SU-DHL-6 (cell line): ENCODE data around the gene PHF14.

Experiments used
- H2AFZ ChIP-seq: fragments of 200-600 bp; sonication (generic); 2 replicates; pipeline ENCODE4 v1.6.1; 2014; ENCODE audit warnings: low read depth, mild to moderate bottlenecking, moderate library complexity, mixed read lengths, antibody characterized with exemption, low read length; ENCODE audit not compliant: severe bottlenecking
- H3F3A ChIP-seq: fragments of 200-600 bp; shearing (Covaris generic); 2 replicates; pipeline ENCODE4 v1.6.0; 2016; ENCODE audit warnings: antibody characterized with exemption, mild to moderate bottlenecking; ENCODE audit not compliant: insufficient read depth
- H3K27ac ChIP-seq: fragments of 200-600 bp; sonication (generic); 2 replicates; pipeline ENCODE4 v1.5.1; 2016; ENCODE audit warnings: low read depth, mild to moderate bottlenecking, low read length, moderate library complexity, mixed read lengths
- H3K27me3 ChIP-seq: fragments of 200-600 bp; sonication (generic), shearing (Covaris generic); 2 replicates; pipeline ENCODE4 v1.6.0; 2014; ENCODE audit warnings: mild to moderate bottlenecking, low read length
- H3K36me3 ChIP-seq: fragments of 200-600 bp; sonication (generic); 2 replicates; pipeline ENCODE4 v1.6.1; 2014; ENCODE audit warnings: mild to moderate bottlenecking, low read length, mixed read lengths
- H3K4me2 ChIP-seq: fragments of 300-600, 200-600 bp; shearing (Covaris generic), sonication (generic); 2 replicates; pipeline ENCODE4 v1.6.0; 2014; ENCODE audit warnings: low read length, low read depth, mild to moderate bottlenecking; ENCODE audit not compliant: poor library complexity, severe bottlenecking
- H3K4me3 ChIP-seq: fragments of 200-600 bp; sonication (generic); 2 replicates; pipeline ENCODE4 v1.5.1; 2014; ENCODE audit warnings: antibody characterized with exemption, low read length, mild to moderate bottlenecking, mixed read lengths; ENCODE audit not compliant: insufficient read depth, poor library complexity, severe bottlenecking
- H3K79me2 ChIP-seq: fragments of 200-600 bp; sonication (generic); 2 replicates; pipeline ENCODE4 v1.6.1; 2014; ENCODE audit warnings: mild to moderate bottlenecking, low read length, moderate library complexity; ENCODE audit not compliant: insufficient read depth
- H3K9ac ChIP-seq: fragments of 200-600 bp; sonication (generic); 2 replicates; pipeline ENCODE4 v1.7.0; 2014; ENCODE audit warnings: mild to moderate bottlenecking, low read length
- H3K9me2 ChIP-seq: fragments of 200-600 bp; sonication (generic); replicated peaks from 2 replicates; pipeline ENCODE4 v1.6.1; 2014; ENCODE audit warnings: low read length; ENCODE audit not compliant: insufficient read depth
- H3K9me3 ChIP-seq: fragments of 200-600 bp; sonication (generic); 2 replicates; pipeline ENCODE4 v1.6.1; 2014; ENCODE audit warnings: low read length, mixed read lengths; ENCODE audit not compliant: insufficient read depth
- H4K20me1 ChIP-seq: fragments of 200-600 bp; sonication (generic); 2 replicates; pipeline ENCODE4 v1.6.1; 2014; ENCODE audit warnings: low read depth, mild to moderate bottlenecking, antibody characterized with exemption, low read length, moderate library complexity, mixed read lengths
- EZH2phosphoT487 ChIP-seq: fragments of 200-600 bp; sonication (generic), shearing (Covaris generic); conservative IDR thresholded peaks from 2 replicates; pipeline ENCODE4 v1.6.1; 2018; ENCODE audit warnings: mild to moderate bottlenecking, antibody characterized with exemption, low read length, moderate library complexity, mixed read lengths
- TF ChIP-seq, protein P1 (sequence below): fragments of 200-600 bp; sonication (generic); IDR thresholded peaks from one replicate; pipeline ENCODE4 v1.5.1; 2017; ENCODE audit warnings: antibody characterized with exemption, mild to moderate bottlenecking, low read length, moderate library complexity; ENCODE audit not compliant: insufficient read depth, poor library complexity, severe bottlenecking

Gene PHF14

DNA sequence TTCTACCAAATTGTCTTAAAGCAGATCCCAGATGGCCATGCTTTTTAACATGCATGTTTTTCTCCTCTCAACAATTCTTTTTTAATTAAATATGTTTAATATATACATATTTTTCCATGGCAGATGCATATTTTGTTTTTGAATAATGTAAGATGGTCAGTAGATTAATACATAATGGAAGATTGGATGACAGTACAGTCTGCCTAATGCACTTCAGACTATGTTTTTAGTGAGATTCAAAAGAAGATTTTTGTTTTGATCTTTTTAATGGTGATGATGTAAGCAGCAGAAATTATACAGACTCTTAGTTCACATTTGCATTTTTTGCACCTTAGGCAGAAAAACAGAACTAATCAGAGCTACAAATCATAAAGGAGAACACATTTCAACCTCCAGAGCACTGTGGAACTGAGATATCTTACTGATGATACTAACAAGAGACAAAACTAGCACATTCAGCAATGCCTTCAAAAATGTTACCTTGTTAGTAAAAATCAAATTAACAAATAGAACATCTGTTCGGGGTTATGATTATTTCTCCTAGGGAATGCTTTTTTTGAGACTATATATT is 203.4 kb downstream of the PHF14 start:
- TF ChIP-seq EZH2phosphoT487, result no peak
- TF ChIP-seq, protein P1, sequence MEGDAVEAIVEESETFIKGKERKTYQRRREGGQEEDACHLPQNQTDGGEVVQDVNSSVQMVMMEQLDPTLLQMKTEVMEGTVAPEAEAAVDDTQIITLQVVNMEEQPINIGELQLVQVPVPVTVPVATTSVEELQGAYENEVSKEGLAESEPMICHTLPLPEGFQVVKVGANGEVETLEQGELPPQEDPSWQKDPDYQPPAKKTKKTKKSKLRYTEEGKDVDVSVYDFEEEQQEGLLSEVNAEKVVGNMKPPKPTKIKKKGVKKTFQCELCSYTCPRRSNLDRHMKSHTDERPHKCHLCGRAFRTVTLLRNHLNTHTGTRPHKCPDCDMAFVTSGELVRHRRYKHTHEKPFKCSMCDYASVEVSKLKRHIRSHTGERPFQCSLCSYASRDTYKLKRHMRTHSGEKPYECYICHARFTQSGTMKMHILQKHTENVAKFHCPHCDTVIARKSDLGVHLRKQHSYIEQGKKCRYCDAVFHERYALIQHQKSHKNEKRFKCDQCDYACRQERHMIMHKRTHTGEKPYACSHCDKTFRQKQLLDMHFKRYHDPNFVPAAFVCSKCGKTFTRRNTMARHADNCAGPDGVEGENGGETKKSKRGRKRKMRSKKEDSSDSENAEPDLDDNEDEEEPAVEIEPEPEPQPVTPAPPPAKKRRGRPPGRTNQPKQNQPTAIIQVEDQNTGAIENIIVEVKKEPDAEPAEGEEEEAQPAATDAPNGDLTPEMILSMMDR, result no peak
- Histone ChIP-seq H3K9ac (no peak overlapping the region), H3K9me2 (no peaks in the 10 kb centered on the region; the same call in 1 of the 2 replicates), H2AFZ (no peak overlapping the region), H3K79me2 (no peaks in the 10 kb centered on the region), H3K36me3 (no peaks in the 10 kb centered on the region), H3K27ac (no peak overlapping the region), H3F3A (0 out of 2 replicates have a peak, but pooled peaks cover 5% of the 10 kb centered on the region), H4K20me1 (no peaks in the 10 kb centered on the region), H3K4me2 (no peak overlapping the region), H3K27me3 (no peaks in the 10 kb centered on the region), H3K4me3 (no peak overlapping the region), H3K9me3 (no peaks in the 10 kb centered on the region)

DNA sequence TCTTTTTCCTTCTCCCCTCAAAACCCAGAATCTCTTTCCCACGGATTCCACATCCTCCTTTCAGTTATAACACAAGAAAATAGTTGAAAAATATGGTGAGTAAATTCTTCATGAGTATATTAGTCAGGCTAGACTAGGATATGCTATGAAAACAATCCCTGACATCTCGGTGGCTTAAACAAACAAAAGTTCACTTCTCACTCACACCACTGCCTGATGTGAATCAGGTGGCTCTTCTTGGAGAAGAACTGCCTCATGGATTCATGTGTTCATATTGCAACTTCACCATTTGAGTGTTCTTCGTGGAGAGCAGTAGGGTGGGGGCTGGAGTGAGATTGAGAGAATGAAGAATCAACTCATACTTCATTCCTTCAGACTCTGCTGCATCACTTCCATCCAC is 204.1 kb downstream of the PHF14 start:
- Histone ChIP-seq H2AFZ (no peak overlapping the region), H4K20me1 (no peaks in the 10 kb centered on the region), H3K36me3 (no peaks in the 10 kb centered on the region), H3K27me3 (no peaks in the 10 kb centered on the region), H3K9ac (no peak overlapping the region), H3K27ac (no peak overlapping the region), H3K4me2 (no peak overlapping the region), H3F3A (0 out of 2 replicates have a peak, but pooled peaks cover 5% of the 10 kb centered on the region), H3K79me2 (no peaks in the 10 kb centered on the region), H3K4me3 (no peak overlapping the region), H3K9me3 (no peaks in the 10 kb centered on the region), H3K9me2 (no peaks in the 10 kb centered on the region; the same call in 1 of the 2 replicates)
- no peak for TF ChIP-seq EZH2phosphoT487
- TF ChIP-seq, protein P1, result no peak

DNA sequence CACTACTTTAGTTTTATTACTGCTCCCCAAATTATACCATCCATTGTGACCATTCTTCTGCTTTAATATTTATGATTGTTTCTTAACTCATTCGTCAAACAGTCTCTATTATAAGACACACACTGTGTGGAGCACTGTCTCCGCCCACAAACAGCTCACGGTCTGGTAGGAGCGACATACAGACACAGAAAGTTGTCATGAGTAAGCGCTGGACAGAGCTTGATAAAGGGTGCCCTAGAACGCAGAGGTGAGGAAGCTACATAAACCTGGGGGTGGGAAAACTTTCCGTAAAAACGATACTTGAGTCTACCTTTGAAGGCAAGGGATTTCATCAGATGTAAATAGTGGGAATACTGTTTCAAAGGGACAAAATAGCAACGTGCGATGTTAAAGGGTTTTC is 207.9 kb downstream of the PHF14 start:
- 0 out of 2 replicates have a peak, but pooled peaks cover 5% of the 10 kb centered on the region for H3F3A ChIP-seq
- no peak overlapping the region for H3K4me3 ChIP-seq
- H3K9ac ChIP-seq, result no peak overlapping the region
- H3K27ac ChIP-seq, result no peak overlapping the region
- H3K4me2 ChIP-seq, result no peak overlapping the region
- H4K20me1 ChIP-seq, result no peaks in the 10 kb centered on the region
- no peak overlapping the region for H2AFZ ChIP-seq
- H3K79me2 ChIP-seq, result no peaks in the 10 kb centered on the region
- H3K27me3 ChIP-seq, result no peaks in the 10 kb centered on the region
- TF ChIP-seq, protein P1, result no peak
- TF ChIP-seq EZH2phosphoT487, result no peak
- H3K9me3 ChIP-seq, result no peaks in the 10 kb centered on the region
- H3K9me2 ChIP-seq, result no peaks in the 10 kb centered on the region; the same call in 1 of the 2 replicates
- no peaks in the 10 kb centered on the region for H3K36me3 ChIP-seq
